Measurements from ENCODE around the gene MICALL2.

DNA sequence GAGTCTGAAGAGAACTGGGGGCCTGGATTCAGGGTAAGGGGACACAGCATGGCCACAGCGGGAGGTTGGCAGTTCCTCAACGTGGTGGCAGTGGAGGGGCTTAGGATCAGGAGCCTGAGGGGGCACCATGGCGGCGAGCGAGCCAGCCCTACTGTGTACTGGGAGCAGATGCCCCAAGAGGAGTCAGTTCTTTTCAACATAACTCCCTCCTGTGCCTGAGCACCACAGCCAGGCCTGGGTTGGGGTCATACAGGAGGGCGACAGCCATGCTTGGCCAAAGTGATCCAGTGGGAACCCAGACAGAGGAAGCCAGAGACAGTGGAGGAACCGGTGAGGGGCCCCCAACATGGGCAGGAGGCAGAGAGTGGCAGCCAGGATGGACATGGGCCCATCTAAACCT, 65.8 kb downstream of the MICALL2 start:
- no peak for TF ChIP-seq RNF2 (IDR thresholded peaks at IDR 0.05; ENCODE audit: borderline replicate concordance, low read depth)
- TF ChIP-seq CTCF (IDR thresholded peaks at IDR 0.05), result no peak
- no peak for TF ChIP-seq EP300 (IDR thresholded peaks at IDR 0.05)
- no peak for TF ChIP-seq MAX (IDR thresholded peaks at IDR 0.05)
- no peak for TF ChIP-seq RCOR1 (IDR thresholded peaks at IDR 0.05; ENCODE audit: low read depth, low read length)
- TF ChIP-seq POLR2AphosphoS2 (conservative IDR thresholded peaks at IDR 0.05; ENCODE audit: low read length), result no peak
- TF ChIP-seq RFX5 (IDR thresholded peaks at IDR 0.05), result no peak
- TF ChIP-seq CHD2 (IDR thresholded peaks at IDR 0.05; ENCODE audit: low read length, partially characterized antibody), result no peak
- no peak for TF ChIP-seq NFE2L2 (conservative IDR thresholded peaks at IDR 0.05; ENCODE audit: low read length)
- no peak for TF ChIP-seq POLR2A (IDR thresholded peaks at IDR 0.05; ENCODE audit: low read length)
- TF ChIP-seq KDM1A (IDR thresholded peaks at IDR 0.05; ENCODE audit: low read depth), result no peak
- TF ChIP-seq HOXA7 (CRISPR knock-in tag; IDR thresholded peaks at IDR 0.05), result no peak

Measured in A549 (cell line).